Activated T-cell treated with anti-CD3 and anti-CD28 coated beads, Interleukin-2, amount 50 U/mL, for 72 hours (primary cell): ENCODE results near the gene CENPP. TPM values are rescaled to one million over a fixed set of nuclear protein-coding genes. Genes with fewer than 3 reads are reported as not detected.

Source experiments
- ATAC-seq, 2 donors: fragments of 150-1000 bp; cut with Tn5 transposase; replicated peaks in 1 of 2; 2 replicates each; pipeline ENCODE4 v1.10.0; 2021; ENCODE audit warnings: moderate library complexity in 2 of 2, mild to moderate bottlenecking in 1 of 2
- DNase-seq, 2 donors: peaks; one replicate each; pipeline ENCODE4 v3.0.0; 2021 to 2022; ENCODE audit warnings: mixed read lengths in 1 of 2
- H3K27ac Mint-ChIP-seq: one replicate; pipeline ENCODE4 v1.8.0; 2022; ENCODE audit warnings: mild to moderate bottlenecking, moderate library complexity, mixed read lengths
- H3K27me3 Mint-ChIP-seq: one replicate; pipeline ENCODE4 v1.8.0; 2022; ENCODE audit warnings: low read depth, mixed read lengths
- H3K36me3 Mint-ChIP-seq, 2 donors: one replicate each; pipeline ENCODE4 v1.8.0; 2022; ENCODE audit warnings: mixed read lengths in 2 of 2, mild to moderate bottlenecking in 1 of 2; ENCODE audit not compliant: insufficient read depth in 2 of 2
- H3K4me1 Mint-ChIP-seq: one replicate; pipeline ENCODE4 v1.8.0; 2022; ENCODE audit warnings: low read depth, mixed read lengths
- H3K4me3 Mint-ChIP-seq, 2 donors: one replicate each; pipeline ENCODE4 v1.8.0; 2022; ENCODE audit warnings: mild to moderate bottlenecking in 2 of 2, mixed read lengths in 2 of 2, moderate library complexity in 2 of 2
- H3K9me3 Mint-ChIP-seq, 2 donors: one replicate each; pipeline ENCODE4 v1.8.0; 2022; ENCODE audit warnings: mixed read lengths in 2 of 2
- total RNA-seq, 2 donors: library from RNA; stranded (reverse); gene quantifications; one replicate each; pipeline ENCODE4 v1.2.3, GENCODE V29; 2022

The CENPP gene
- total RNA-seq, 2 donors from 2014 or later = 25.2 to 28.2 TPM

DNA sequence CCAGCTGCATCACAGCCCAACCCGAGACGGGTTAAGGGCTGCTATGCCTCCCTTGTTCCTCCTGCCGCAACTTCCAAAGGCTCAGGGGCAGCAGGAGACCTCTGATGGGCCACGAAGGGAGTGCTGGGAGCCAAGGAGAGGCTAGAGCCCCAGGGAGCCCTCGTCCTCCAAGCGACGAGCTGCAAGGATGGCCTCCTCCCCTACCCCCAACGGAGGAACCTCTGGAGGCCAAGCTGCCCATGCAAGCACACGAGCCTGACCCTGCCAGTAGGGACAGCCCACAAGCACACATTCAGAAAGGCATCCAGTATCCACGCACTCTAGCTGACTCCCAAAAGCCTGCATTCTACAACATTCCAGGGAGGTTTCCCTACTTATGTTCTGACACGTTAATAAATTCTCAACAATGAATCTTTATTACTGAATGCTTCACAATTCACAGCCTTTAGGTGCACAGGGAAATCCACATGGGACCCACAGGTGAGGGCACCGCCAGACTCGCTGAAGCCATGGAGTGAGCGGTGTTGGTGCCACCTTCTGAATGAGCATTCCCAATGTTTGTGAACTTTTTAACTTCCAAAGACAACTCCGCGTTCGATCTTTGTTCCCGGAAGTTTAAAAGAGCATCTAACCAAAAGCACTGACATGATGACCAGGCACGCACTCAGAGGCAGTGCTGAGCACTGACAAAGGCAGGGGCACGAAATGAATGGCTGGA is 315.5 kb downstream of the CENPP start:
- H3K27ac Mint-ChIP-seq = no peak overlapping the region
- H3K4me3 Mint-ChIP-seq = no peak overlapping the region
- no peaks in the 10 kb centered on the region for H3K4me1 Mint-ChIP-seq
- DNase-seq (no peak), ATAC-seq (no peak)
- H3K9me3 Mint-ChIP-seq = peaks cover 0 to 4% of the 10 kb centered on the region in 2 donors
- no peaks in the 10 kb centered on the region for H3K27me3 Mint-ChIP-seq
- H3K36me3 Mint-ChIP-seq = peaks cover 12 to 25% of the 10 kb centered on the region in 2 donors

DNA sequence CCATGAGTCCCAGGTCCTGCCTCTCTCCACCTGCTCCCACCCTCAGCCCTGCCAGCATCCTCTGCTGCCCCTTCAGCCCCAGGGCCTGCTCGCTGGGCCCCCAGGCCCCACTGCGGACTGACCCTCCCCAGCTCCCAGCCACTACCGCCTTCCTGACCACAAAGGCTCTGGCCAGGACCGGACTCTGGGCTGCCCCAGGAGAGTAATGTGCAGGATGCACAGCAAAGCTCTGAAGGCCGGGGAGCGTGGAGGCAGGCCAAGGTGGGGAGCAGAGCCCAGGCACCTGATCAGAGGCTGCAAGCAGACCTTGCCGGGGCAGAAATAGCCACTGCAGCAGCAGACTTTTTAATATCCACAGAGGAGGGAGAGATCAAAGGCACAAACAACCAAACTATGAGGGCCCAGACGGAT is 316.3 kb downstream of the CENPP start:
- no peak for DNase-seq
- no peaks in the 10 kb centered on the region for H3K27me3 Mint-ChIP-seq
- peaks cover 16 to 30% of the 10 kb centered on the region in 2 donors for H3K36me3 Mint-ChIP-seq
- no peak overlapping the region for H3K4me3 Mint-ChIP-seq
- peaks cover 3% of the 10 kb centered on the region for H3K4me1 Mint-ChIP-seq
- H3K27ac Mint-ChIP-seq = no peak overlapping the region
- H3K9me3 Mint-ChIP-seq = peaks cover 0 to 5% of the 10 kb centered on the region in 2 donors
- no peak for ATAC-seq

DNA sequence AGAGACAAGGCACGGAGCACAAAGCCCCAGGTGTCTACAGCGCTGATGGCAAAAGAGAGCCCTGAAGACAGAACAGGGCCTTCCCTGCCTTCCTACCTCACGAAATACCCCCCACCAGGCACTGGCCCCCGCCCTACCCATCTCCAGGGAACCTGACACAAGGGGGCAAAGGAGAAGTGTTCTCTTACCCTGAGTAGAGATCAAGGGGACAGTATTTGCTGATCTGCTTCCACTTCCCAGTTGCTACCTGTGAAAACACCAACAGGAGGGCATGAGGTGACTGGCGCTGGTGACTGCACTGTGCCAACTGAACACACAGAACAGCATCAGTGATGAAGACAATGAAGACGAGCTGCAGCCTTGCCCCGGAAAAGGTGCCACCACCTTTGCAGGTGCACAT is 316.8 kb downstream of the CENPP start:
- DNase-seq = no peak
- peaks cover 19 to 36% of the 10 kb centered on the region in 2 donors for H3K36me3 Mint-ChIP-seq
- peaks cover 4% of the 10 kb centered on the region for H3K4me1 Mint-ChIP-seq
- no peak overlapping the region for H3K27ac Mint-ChIP-seq
- peaks cover 0 to 5% of the 10 kb centered on the region in 2 donors for H3K9me3 Mint-ChIP-seq
- no peak for ATAC-seq
- H3K4me3 Mint-ChIP-seq = no peak overlapping the region
- H3K27me3 Mint-ChIP-seq = no peaks in the 10 kb centered on the region

- no peak overlapping the region for H3K27ac Mint-ChIP-seq
- DNase-seq = no peak
- peaks cover 22 to 45% of the 10 kb centered on the region in 2 donors for H3K36me3 Mint-ChIP-seq
- H3K9me3 Mint-ChIP-seq = peaks cover 0 to 5% of the 10 kb centered on the region in 2 donors
- no peaks in the 10 kb centered on the region for H3K27me3 Mint-ChIP-seq
- no peak overlapping the region for H3K4me3 Mint-ChIP-seq
- peaks cover 4% of the 10 kb centered on the region for H3K4me1 Mint-ChIP-seq
- no peak for ATAC-seq
Observed at GRCh38 chr9:92644278-92644677, 318.5 kb downstream of the CENPP start.

- no peak for ATAC-seq
Observed at GRCh38 chr9:92645041-92645440, 319.3 kb downstream of the CENPP start.

DNA sequence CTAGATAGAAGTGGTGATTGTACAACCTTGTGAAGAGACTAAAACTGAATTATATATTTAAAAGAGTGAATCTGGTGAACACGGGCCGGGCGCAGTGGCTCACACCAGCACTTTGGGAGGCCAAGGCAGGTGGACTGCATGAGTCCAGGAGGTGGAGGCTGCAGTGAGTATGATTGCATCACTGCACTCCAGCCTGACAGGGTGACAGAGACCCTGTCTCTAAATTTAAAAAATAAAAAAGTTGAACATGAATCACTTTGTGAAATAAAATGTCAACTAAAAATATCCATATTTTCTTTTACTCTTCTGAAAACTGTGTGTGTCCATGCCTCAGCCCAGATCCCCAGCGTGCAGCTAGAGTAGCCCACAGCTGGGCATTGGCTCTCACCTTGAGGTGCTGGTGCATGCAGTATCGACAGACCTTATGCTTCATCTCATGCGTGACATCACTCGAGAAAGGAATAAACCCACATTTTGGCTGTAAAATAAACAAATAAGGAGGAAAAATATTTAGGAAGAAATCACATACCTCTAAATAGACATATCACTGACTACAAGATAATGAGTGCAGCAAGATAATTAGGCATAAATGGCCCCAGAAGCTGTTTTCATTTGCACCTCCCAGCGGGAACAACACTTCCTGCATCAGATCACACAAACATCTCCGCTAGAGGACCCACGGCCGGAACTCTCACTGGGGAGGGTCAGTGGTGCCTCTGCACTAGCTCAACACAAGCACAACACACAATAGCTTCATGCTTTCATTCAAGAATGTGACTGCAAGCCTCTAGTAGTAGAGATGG is 322.1 kb downstream of the CENPP start:
- Mint-ChIP-seq H3K4me3 (no peak overlapping the region), H3K36me3 (peaks cover 20 to 42% of the 10 kb centered on the region in 2 donors), H3K27ac (no peak overlapping the region), H3K27me3 (no peaks in the 10 kb centered on the region), H3K9me3 (peaks cover 0 to 5% of the 10 kb centered on the region in 2 donors), H3K4me1 (peaks cover 4% of the 10 kb centered on the region)
- DNase-seq (no peak), ATAC-seq (no peak)

More at GRCh38 chr9:92645041-92645440, 319.3 kb downstream of the CENPP start:
- peak overlapping the region; percentile 59 for H3K27ac Mint-ChIP-seq
- peaks cover 22 to 45% of the 10 kb centered on the region in 2 donors for H3K36me3 Mint-ChIP-seq
- H3K27me3 Mint-ChIP-seq = no peaks in the 10 kb centered on the region
- peaks cover 0 to 5% of the 10 kb centered on the region in 2 donors for H3K9me3 Mint-ChIP-seq
- H3K4me1 Mint-ChIP-seq = peaks cover 4% of the 10 kb centered on the region
- no peak for DNase-seq
- no peak overlapping the region for H3K4me3 Mint-ChIP-seq

- Mint-ChIP-seq H3K27ac (no peak overlapping the region), H3K9me3 (peaks cover 0 to 5% of the 10 kb centered on the region in 2 donors), H3K36me3 (peaks cover 20 to 43% of the 10 kb centered on the region in 2 donors), H3K4me1 (peaks cover 4% of the 10 kb centered on the region), H3K27me3 (no peaks in the 10 kb centered on the region), H3K4me3 (no peak overlapping the region)
- ATAC-seq (no peak), DNase-seq (no peak)
Observed at GRCh38 chr9:92648474-92648971, 322.8 kb downstream of the CENPP start.

GRCh38 chr9:92649007-92649406 is 323.3 kb downstream of the CENPP start:
- H3K4me1 Mint-ChIP-seq = peaks cover 4% of the 10 kb centered on the region
- H3K36me3 Mint-ChIP-seq = peaks cover 20 to 43% of the 10 kb centered on the region in 2 donors
- DNase-seq = no peak

DNA sequence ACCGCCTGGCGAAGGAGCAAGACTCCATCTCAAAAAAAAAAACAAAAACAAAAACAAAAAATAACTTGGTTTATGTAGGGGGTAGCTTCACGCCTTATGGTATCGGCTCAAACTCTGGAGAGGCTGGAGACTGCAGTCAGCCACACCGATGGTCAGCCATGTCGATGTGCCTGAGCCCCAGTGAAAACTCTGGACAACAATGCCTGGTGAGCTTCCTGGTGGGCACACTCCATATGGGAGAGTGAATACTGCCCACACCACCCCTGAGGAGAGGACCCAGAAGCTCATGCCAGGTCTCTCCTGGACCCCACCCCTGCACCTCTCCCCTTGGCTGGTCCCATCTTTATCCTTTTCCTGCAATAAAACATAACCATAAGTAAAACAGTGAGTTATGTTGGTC is 324.5 kb downstream of the CENPP start:
- ATAC-seq (no peak), DNase-seq (no peak)
- H3K27me3 Mint-ChIP-seq = no peaks in the 10 kb centered on the region
- H3K9me3 Mint-ChIP-seq = peaks cover 0 to 5% of the 10 kb centered on the region in 2 donors
- no peak overlapping the region for H3K4me3 Mint-ChIP-seq
- H3K36me3 Mint-ChIP-seq = peaks cover 18 to 35% of the 10 kb centered on the region in 2 donors
- no peak overlapping the region for H3K27ac Mint-ChIP-seq
- peaks cover 4% of the 10 kb centered on the region for H3K4me1 Mint-ChIP-seq

More at GRCh38 chr9:92649007-92649406, 323.3 kb downstream of the CENPP start:
- Mint-ChIP-seq H3K27ac (no peak overlapping the region), H3K27me3 (no peaks in the 10 kb centered on the region), H3K4me3 (no peak overlapping the region), H3K9me3 (peaks cover 0 to 5% of the 10 kb centered on the region in 2 donors)
- ATAC-seq = no peak

DNA sequence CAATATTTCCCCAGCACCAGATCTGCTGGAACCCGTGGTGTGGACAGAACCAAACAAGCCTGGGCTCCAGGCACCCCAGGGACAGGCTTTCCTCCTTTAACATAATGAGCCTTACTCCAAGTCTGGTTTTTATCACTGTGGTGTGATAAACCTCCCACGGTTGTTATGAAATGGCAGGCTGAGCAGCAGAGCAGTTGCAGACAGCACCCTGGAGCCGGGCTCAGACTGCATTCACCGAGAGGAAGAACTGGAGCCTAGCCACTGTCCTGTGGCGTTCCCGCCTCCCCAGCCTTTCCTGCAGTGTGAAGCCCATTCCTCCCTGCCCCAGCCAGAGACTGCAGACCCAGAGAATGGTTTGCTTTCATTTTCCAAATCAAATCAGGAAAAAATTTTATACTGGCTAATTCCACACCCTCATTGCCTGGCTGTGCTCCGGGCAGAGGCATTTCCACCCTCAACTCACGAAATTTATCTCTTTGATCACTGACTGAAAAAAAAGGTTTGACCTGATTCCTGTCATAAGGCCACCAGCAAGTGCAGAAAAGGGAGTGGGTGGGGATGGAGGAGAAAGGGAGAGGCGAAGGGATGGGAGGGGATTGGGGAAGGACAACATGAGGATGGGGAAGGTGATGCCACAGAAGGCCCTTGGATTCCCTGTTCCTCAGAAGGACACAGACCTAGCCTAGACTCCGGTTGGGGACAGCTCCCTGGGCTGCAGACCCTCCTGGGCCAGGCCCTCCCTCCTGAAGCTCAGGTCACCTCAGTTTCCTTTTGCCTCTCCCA is 325.3 kb downstream of the CENPP start:
- Mint-ChIP-seq H3K36me3 (peaks cover 12 to 28% of the 10 kb centered on the region in 2 donors), H3K4me1 (peaks cover 4% of the 10 kb centered on the region), H3K4me3 (no peak overlapping the region), H3K27me3 (no peaks in the 10 kb centered on the region), H3K27ac (no peak overlapping the region), H3K9me3 (peaks cover 0 to 3% of the 10 kb centered on the region in 2 donors)
- DNase-seq (no peak), ATAC-seq (no peak)

DNA sequence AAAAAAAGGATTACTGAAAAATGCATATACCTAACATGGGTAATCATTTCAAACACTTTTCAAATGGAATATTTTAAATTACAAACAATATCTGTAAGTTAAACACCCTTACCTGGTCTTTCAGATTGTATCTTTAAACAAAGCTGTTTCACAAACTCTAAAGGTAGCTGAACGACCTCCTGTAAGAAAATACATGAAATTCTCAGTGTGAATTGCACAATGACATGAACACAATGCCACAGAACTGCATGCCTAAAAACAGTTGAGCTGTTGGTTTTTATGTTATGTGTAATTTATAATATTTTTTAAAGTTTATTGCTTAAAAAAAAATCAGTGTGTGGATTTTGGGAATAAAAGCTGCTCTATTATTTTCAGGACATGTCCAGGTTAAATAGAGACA is 326.7 kb downstream of the CENPP start:
- no peak for ATAC-seq
- no peak overlapping the region for H3K4me3 Mint-ChIP-seq
- H3K36me3 Mint-ChIP-seq = peaks cover 3 to 16% of the 10 kb centered on the region in 2 donors
- DNase-seq = no peak
- no peaks in the 10 kb centered on the region for H3K9me3 Mint-ChIP-seq
- no peak overlapping the region for H3K27ac Mint-ChIP-seq
- no peaks in the 10 kb centered on the region for H3K27me3 Mint-ChIP-seq
- H3K4me1 Mint-ChIP-seq = no peaks in the 10 kb centered on the region

DNA sequence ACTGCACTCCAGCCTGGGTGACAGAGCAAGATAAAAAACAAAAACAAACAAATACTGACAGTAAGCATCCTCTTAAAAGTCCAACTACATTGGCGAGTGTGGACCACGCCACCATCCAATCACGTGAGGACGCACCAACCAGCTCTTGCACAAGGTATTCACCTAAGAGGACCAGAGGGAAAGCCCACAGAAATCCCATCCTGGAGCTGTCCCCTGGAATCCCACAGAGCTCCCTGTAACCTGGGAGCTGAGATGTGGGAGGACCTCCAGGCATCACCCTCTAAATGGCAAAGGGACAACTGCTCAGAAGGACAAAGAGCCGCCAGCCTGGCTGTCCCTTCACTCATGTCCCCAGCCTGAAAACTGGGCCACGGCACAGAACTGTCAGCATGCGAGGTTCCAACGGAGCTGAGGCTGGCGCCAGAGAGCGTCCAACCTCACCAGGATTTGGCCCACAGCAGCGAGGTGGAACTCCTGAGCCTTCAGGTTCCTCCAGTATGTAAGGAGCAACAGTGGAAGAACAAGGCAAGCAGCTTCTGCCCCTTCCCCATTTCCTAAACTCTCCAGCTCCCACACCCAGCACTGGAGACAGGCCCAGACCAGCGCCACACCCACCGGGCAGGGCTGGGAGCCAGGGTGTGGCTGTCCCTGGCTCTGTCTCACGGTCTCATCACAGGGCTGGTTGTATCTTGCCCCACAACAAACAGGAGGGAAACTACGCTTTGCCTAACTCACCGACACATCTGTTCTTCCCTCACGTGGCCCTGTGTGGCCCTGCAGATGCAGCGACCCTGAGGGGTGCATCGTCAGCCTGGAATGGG is 328.9 kb downstream of the CENPP start:
- H3K4me3 Mint-ChIP-seq = no peak overlapping the region
- peaks cover 0 to 11% of the 10 kb centered on the region in 2 donors for H3K36me3 Mint-ChIP-seq
- no peak for DNase-seq
- H3K27ac Mint-ChIP-seq = no peak overlapping the region
- ATAC-seq = no peak
- no peaks in the 10 kb centered on the region for H3K27me3 Mint-ChIP-seq
- H3K4me1 Mint-ChIP-seq = no peaks in the 10 kb centered on the region
- no peaks in the 10 kb centered on the region for H3K9me3 Mint-ChIP-seq
